ENCODE data around the gene VWDE. TPM values are rescaled to one million over a fixed set of nuclear protein-coding genes. Genes with fewer than 3 reads are reported as not detected.

The VWDE gene
- total and polyA plus RNA-seq, 2 donors (not counting 3 experiments of a cell fraction or from before 2014, with no cell fraction given), result 0.11 to 0.17 TPM

- no peaks in the 10 kb centered on the region for H3K9me3 ChIP-seq (replicated peaks; ENCODE audit: control insufficient read depth, insufficient read depth, low read length)
- intact Hi-C loops (cut with micrococcal nuclease), result no loop called here
- POLR2A ChIA-PET, result no interaction called here
These were observed 6.9 kb upstream of the VWDE start for GRCh38 chr7:12410523-12410922.

More at GRCh38 chr7:12410523-12410922, 6.9 kb upstream of the VWDE start:
- H4K20me1 ChIP-seq (replicated peaks; ENCODE audit: control insufficient read depth, extremely low read depth, insufficient read depth, low read length), result no peaks in the 10 kb centered on the region
- TF ChIP-seq CTCF (IDR thresholded peaks at IDR 0.05; ENCODE audit: extremely low read depth in 1 of 2, insufficient read depth in 1 of 2, low read depth in 1 of 2, low read length in 2 of 2) (no peak), MAX (IDR thresholded peaks at IDR 0.05; ENCODE audit: insufficient read depth, insufficient read length) (no peak), MYC (IDR thresholded peaks at IDR 0.05; ENCODE audit: low read depth, low read length) (no peak), EZH2 (IDR thresholded peaks at IDR 0.05; ENCODE audit: borderline replicate concordance, low read depth, low read length, severe bottlenecking) (no peak)
- FAIRE-seq (no peak), DNase-seq (ENCODE audit: low read depth, low spot score) (no peak)
- no peaks in the 10 kb centered on the region for H3K9me1 ChIP-seq (replicated peaks; ENCODE audit: control insufficient read depth, extremely low read depth, insufficient read depth, low read length)
- H3K4me1 ChIP-seq (ENCODE audit: control insufficient read depth, extremely low read depth, insufficient read depth, low read length), result no peaks in the 10 kb centered on the region
- CTCF ChIA-PET, result interaction anchor here (2.6 kb wide), 1 partner anchor 22 kb away, joined by 8 read pairs; no protein-coding TSS in a partner anchor
- H3K27me3 ChIP-seq (ENCODE audit: control insufficient read depth in 2 of 2, insufficient read depth in 2 of 2, low read length in 2 of 2), result no peaks in the 10 kb centered on the region
- H2AFZ ChIP-seq (ENCODE audit: low read depth, low read length), result no peak overlapping the region
- H3K9ac ChIP-seq (replicated peaks; ENCODE audit: extremely low read depth, insufficient read depth, low read length), result no peak overlapping the region
- BruUV-seq (replicated peaks), result no TSS peak
- H3K27ac ChIP-seq (ENCODE audit: insufficient read depth, low read depth, low read length), result no peak overlapping the region
- H3K36me3 ChIP-seq (ENCODE audit: control insufficient read depth in 2 of 2, extremely low read depth in 1 of 2, insufficient read depth in 2 of 2, low read length in 2 of 2), result no peaks in the 10 kb centered on the region
- dilution Hi-C loops (cut with MboI; ENCODE audit: extremely low pct_ligation_motif_present, low sequenced_read_pairs), result no loop called here
- no peak overlapping the region for H3K4me3 ChIP-seq (replicated peaks in 1 of 3; ENCODE audit: insufficient read depth in 1 of 3, low read depth in 1 of 3, low read length in 3 of 3)
- H3K79me2 ChIP-seq (ENCODE audit: control insufficient read depth, insufficient read depth, low read length), result no peaks in the 10 kb centered on the region
- no peak overlapping the region for H3K4me2 ChIP-seq (ENCODE audit: insufficient read depth, low read length)
